Fibroblast of the conjunctiva (primary cell): Measurements from ENCODE around the gene ERI3.
"Not testable (repeated sequence)": the region's sequence is repeated elsewhere in the genome, so short reads cannot be mapped to it uniquely, and the experiment has no call there.

Experiments
- DNase-seq: peaks from one replicate; pipeline ENCODE4 v3.0.0-alpha.2; 2010; ENCODE audit warnings: low read depth

ERI3 gene

DNA sequence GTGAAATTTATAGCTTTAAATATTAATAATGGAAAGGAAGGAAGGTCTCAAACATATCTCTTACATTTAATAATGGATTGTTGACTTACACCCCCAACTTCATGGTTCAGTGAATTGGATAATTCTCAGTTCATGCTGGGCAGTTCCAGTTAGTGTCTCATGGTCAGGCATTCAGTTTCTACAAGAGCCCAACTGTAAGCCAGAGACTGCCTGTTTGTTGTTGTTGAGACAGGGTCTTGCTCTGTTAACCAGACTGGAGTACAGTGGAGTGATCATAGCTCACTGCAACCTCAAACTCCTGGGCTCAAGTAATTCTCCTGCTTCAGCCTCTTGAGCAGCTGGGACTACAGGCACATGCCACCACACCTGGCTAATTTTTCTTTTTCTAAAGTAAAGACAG is 146.8 kb downstream of the ERI3 start:
- no peak for DNase-seq

DNA sequence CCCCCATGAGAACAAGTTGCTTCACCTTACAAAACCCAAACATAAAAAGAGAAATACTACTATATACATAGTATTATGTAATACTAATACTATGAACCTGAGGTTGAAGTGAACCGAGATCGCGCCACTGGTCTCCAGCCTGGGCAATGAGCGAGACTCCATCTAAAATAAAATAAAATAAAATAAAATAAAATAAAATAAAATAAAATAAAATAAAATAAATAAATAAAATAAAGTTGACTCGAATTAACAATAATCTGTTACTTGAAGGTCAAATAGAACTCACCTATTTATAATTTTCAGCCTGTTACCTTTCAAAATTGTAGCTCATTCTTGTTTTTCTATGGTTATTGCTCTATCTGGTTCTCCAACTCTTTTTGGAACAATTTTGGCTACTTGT is 148.5 kb downstream of the ERI3 start:
- DNase-seq = not testable (repeated sequence)

DNA sequence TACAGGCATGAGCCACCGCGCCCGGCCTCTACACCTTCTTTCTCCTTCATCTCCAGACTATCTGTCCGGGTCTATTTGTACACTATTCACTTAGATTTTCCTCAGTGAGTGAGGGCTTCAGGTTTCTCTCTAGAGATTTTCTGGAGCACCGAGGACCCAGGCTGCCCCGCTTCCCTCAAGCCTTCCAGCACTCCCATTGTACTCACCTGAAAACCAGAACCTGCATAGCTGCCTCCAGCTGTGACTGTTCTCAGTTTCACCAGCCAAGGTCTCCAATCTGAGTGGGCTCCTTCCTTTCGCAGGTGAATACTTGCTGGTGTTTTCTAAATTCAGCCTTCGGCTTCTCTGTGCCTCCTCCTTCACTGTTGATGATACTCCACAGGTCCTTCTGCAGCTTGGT is 154.7 kb downstream of the ERI3 start:
- no peak for DNase-seq

DNA sequence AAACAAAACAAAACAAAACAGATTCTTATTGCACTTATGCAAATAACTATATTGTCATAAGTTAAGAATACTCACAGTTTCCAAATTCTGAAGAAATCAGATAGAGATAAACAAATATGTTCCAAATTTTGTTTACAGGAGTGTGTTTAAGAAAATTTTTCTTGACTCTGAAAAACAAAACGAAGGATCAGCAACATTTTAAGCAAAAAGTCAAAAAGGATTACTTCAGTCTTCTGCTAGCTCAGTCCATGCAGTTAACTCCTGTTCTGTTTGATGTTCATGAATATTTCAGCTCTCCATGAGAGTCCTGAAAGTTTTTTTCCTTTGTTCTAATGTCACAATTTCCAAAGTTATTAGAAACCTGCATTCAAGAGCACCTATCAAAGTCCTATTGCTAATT is 180.4 kb downstream of the ERI3 start:
- no peak for DNase-seq
